ENCODE results near the gene CNOT2. TPM values are rescaled to one million over a fixed set of nuclear protein-coding genes. Genes with fewer than 3 reads are reported as not detected.

CNOT2 gene
- total RNA-seq, 2 donors from 2014 or later = 57.2 to 142 TPM

DNA sequence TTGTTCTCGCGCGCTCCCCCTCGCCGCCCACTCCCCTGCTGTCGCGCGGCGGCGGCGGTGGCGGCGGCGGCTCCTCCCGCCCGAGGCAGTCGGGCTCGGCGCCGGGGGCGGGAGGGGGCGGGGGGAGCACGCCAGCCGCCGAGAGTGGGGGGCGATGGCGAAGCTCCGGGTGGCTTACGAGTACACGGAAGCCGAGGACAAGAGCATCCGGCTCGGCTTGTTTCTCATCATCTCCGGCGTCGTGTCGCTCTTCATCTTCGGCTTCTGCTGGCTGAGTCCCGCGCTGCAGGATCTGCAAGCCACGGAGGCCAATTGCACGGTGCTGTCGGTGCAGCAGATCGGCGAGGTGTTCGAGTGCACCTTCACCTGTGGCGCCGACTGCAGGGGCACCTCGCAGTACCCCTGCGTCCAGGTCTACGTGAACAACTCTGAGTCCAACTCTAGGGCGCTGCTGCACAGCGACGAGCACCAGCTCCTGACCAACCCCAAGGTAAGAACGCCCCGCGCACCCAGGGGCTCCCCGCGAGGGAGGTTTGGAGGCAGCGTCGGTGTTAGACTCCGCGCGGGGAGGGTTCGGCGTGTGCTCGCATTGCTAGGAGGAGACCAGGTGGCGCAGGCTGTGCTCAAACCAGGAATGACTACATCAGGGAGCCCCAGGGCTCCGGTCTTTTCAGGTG lies 123.5 kb downstream of the CNOT2 start:
- intact Hi-C loops (cut with DNase I) = no loop called here
- TF ChIP-seq POLR2AphosphoS5 (IDR thresholded peaks at IDR 0.05) = no peak
- no peak for TF ChIP-seq POLR2A (IDR thresholded peaks at IDR 0.05)
- TF ChIP-seq, protein P1, sequence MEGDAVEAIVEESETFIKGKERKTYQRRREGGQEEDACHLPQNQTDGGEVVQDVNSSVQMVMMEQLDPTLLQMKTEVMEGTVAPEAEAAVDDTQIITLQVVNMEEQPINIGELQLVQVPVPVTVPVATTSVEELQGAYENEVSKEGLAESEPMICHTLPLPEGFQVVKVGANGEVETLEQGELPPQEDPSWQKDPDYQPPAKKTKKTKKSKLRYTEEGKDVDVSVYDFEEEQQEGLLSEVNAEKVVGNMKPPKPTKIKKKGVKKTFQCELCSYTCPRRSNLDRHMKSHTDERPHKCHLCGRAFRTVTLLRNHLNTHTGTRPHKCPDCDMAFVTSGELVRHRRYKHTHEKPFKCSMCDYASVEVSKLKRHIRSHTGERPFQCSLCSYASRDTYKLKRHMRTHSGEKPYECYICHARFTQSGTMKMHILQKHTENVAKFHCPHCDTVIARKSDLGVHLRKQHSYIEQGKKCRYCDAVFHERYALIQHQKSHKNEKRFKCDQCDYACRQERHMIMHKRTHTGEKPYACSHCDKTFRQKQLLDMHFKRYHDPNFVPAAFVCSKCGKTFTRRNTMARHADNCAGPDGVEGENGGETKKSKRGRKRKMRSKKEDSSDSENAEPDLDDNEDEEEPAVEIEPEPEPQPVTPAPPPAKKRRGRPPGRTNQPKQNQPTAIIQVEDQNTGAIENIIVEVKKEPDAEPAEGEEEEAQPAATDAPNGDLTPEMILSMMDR (IDR thresholded peaks at IDR 0.05) = no peak
- peak overlapping the region; percentile 54 to 79 for H3K4me3 ChIP-seq
- peak overlapping the region in 1 of 2 donors; percentile 4 for H3K27ac ChIP-seq
- no peaks in the 10 kb centered on the region for H3K36me3 ChIP-seq
- WGBS = under 1% methylated on average over 35 of the region's 69 CpGs
- H3K4me1 ChIP-seq (replicated peaks) = no peaks in the 10 kb centered on the region
- no peaks in the 10 kb centered on the region for H3K27me3 ChIP-seq (replicated peaks; ENCODE audit: insufficient read depth)
- no peaks in the 10 kb centered on the region for H3K9me3 ChIP-seq
- DNase-seq (ENCODE audit: low spot score) = peak; percentile 24

DNA sequence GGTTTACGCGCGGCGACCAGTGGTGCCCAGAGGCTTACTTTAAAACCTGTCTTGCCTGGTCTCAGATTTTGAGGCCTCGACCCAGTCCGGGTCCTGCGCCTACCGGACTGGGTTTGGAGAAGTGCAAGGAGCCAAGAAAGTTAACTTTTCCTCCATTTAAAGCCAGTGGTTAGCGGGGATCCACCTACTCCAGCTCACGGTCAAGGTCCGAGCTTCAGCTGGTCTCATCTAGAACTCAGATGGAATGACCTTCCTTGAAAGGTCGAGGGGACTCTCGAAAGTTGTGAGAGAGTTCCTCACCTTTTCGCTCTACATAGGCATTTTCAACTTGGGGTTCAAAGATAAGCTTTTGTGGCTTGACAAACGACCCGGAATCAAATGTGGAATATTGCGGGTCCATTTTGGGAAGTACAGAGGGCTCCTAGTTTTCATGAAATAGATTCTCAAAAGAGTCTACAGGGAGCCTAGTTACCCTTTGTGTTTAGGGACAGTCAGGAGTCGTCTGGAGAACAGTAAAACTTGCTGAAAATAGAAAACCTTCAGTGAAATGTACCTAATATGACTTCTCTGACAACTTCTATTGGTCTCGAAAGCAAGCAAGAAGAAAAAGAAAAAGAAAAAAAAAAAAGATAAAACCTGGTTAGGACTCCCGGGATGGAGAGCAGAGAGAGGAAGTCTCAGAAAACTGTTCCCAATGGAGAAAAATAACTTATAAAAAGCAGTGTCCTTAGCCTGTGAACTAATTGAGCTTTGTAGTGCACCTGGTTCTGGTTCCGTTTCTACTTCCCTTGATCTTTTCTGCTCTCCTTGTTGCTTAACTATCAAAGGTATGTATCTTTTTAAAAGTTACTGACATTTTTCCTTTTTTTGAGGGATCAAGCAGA lies 124.3 kb downstream of the CNOT2 start:
- H3K36me3 ChIP-seq = no peaks in the 10 kb centered on the region
- no peaks in the 10 kb centered on the region for H3K27me3 ChIP-seq (replicated peaks; ENCODE audit: insufficient read depth)
- H3K27ac ChIP-seq = peak overlapping the region in 1 of 2 donors; percentile 4
- no peaks in the 10 kb centered on the region for H3K4me1 ChIP-seq (replicated peaks)
- intact Hi-C loops (cut with DNase I) = no loop called here
- WGBS = 16% methylated on average over 21 of the region's 21 CpGs
- no peak for DNase-seq (ENCODE audit: low spot score)
- no peaks in the 10 kb centered on the region for H3K9me3 ChIP-seq
- peak overlapping the region; percentile 54 to 79 for H3K4me3 ChIP-seq
- TF ChIP-seq POLR2A (IDR thresholded peaks at IDR 0.05) = no peak
- no peak for TF ChIP-seq POLR2AphosphoS5 (IDR thresholded peaks at IDR 0.05)
- TF ChIP-seq, protein P1 (IDR thresholded peaks at IDR 0.05) = no peak

DNA sequence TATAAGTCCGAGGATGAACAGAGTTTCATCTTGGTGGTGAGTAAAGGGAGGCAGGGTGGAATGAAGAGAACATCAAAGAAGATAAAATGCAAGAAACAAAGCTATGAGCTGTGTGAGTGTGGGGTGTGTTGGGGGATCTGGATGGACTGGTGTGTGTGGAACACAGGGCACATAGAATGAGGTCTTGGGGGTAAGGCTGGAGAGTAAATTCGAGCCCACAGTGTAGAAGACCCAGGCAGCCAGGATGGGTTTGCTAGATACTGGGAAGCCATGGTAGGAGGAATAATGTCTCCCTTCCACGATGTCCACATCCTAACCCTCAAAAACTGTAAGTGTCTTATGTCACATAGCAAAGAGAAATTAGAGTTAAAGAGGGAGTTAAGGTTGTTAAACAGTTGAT lies 129.6 kb downstream of the CNOT2 start:
- no peaks in the 10 kb centered on the region for H3K36me3 ChIP-seq
- no peaks in the 10 kb centered on the region for H3K4me1 ChIP-seq (replicated peaks)
- intact Hi-C loops (cut with DNase I) = no loop called here
- H3K9me3 ChIP-seq = no peaks in the 10 kb centered on the region
- no peak overlapping the region for H3K27ac ChIP-seq
- TF ChIP-seq, protein P1 (IDR thresholded peaks at IDR 0.05) = no peak
- TF ChIP-seq POLR2A (IDR thresholded peaks at IDR 0.05) (no peak), POLR2AphosphoS5 (IDR thresholded peaks at IDR 0.05) (no peak)
- no peak overlapping the region for H3K4me3 ChIP-seq
- H3K27me3 ChIP-seq (replicated peaks; ENCODE audit: insufficient read depth) = no peaks in the 10 kb centered on the region
- DNase-seq (ENCODE audit: low spot score) = no peak
- WGBS = 88% methylated on average over 3 of the region's 3 CpGs

DNA sequence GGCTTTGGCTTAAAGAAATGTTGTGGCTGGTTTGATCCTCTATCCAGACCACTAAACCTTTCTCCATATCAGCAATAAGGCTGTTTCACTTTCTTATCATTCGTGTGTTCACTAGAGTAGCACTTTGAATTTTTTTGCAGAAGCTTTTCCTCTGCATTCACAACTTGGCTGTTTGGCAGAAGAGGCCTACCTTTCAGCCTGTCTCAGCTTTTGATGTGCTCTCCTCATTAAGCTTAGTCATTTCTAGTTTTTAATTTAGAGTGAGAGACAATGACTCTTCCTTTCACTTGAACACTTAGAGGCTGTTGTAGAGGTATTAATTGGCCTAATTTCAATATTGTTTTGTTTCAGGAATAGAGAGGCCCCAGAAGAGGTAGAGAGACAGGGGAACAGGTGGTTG lies 136.6 kb downstream of the CNOT2 start:
- H3K36me3 ChIP-seq = no peaks in the 10 kb centered on the region
- H3K27me3 ChIP-seq (replicated peaks; ENCODE audit: insufficient read depth) = no peaks in the 10 kb centered on the region
- H3K4me3 ChIP-seq = no peak overlapping the region
- no peak overlapping the region for H3K27ac ChIP-seq
- intact Hi-C loops (cut with DNase I) = no loop called here
- DNase-seq (ENCODE audit: low spot score) = no peak
- WGBS = 93% methylated on average over 1 of the region's 1 CpG
- TF ChIP-seq, protein P1 (IDR thresholded peaks at IDR 0.05) = no peak
- TF ChIP-seq POLR2A (IDR thresholded peaks at IDR 0.05) = no peak
- TF ChIP-seq POLR2AphosphoS5 (IDR thresholded peaks at IDR 0.05) = no peak
- H3K4me1 ChIP-seq (replicated peaks) = no peaks in the 10 kb centered on the region
- no peaks in the 10 kb centered on the region for H3K9me3 ChIP-seq
